Measurements from ENCODE around the gene IGFBP6.

DNA sequence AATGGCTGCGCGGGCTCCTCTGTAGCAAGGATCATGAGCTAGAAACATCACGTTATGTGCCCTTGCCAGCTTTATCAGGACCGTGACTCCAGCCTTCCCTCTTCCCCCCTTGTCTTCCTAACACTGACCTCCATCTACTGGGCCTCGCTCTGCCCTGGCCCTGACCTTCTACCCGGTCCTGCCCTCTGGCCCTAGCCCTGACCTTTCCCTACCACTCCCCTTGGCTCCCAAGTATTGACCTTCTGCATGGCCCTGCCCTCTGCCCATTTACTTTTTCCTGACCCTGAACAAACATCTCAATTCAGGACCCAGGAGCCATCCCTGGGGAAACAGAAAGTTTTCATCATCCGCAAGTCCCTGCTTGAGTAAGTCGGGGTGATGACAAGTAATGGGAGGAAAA lies 7.8 kb downstream of the IGFBP6 start:
- TF ChIP-seq CTCF (IDR thresholded peaks at IDR 0.05; ENCODE audit: poor library complexity, severe bottlenecking) (no peak), EZH2 (IDR thresholded peaks at IDR 0.05; ENCODE audit: borderline replicate concordance, insufficient read depth, low read length, poor library complexity, severe bottlenecking) (no peak), TAF1 (IDR thresholded peaks at IDR 0.05; ENCODE audit: low read depth) (no peak), EP300 (conservative IDR thresholded peaks at IDR 0.05; ENCODE audit: poor library complexity, severe bottlenecking) (no peak), POLR2AphosphoS5 (IDR thresholded peaks at IDR 0.05) (no peak), SMC3 (conservative IDR thresholded peaks at IDR 0.05; ENCODE audit: poor library complexity) (no peak)

Data from neural cell (in vitro differentiated cells).